Activated naive CD4-positive, alpha-beta T cell treated with anti-CD3 and anti-CD28 coated beads for 36 hours (primary cell): ENCODE results near the gene TSPYL2. TPM values are rescaled to one million over a fixed set of nuclear protein-coding genes. Genes with fewer than 3 reads are reported as not detected.
A peak's percentile ranks its signal among the peaks of the same experiment; 100 is the strongest.

ENCODE experiments used
- CTCF ChIA-PET: fragments of 350-600 bp; sonication (Branson Sonifier 250); formaldehyde crosslinking; loops from one replicate; lab custom pipeline; 2021; ENCODE audit warnings: antibody characterized with exemption; lab: Charles Lee
- DNase-seq: peaks from one replicate; pipeline ENCODE4 v3.0.0-alpha.2; 2020
- H3K27ac Mint-ChIP-seq: one replicate; pipeline ENCODE4 v1.8.0; 2021; ENCODE audit warnings: mild to moderate bottlenecking, mixed read lengths
- H3K27me3 Mint-ChIP-seq: one replicate; pipeline ENCODE4 v1.8.0; 2021; ENCODE audit warnings: low read depth, mixed read lengths
- H3K36me3 Mint-ChIP-seq: one replicate; pipeline ENCODE4 v1.8.0; 2021; ENCODE audit warnings: low read depth, mixed read lengths
- H3K4me1 Mint-ChIP-seq: one replicate; pipeline ENCODE4 v1.8.0; 2021; ENCODE audit warnings: low read depth, mixed read lengths
- H3K4me3 Mint-ChIP-seq: one replicate; pipeline ENCODE4 v1.8.0; 2021; ENCODE audit warnings: mild to moderate bottlenecking, moderate library complexity, mixed read lengths
- H3K9me3 Mint-ChIP-seq: one replicate; pipeline ENCODE4 v1.8.0; 2021; ENCODE audit warnings: mixed read lengths
- intact Hi-C: fragments of 100-400 bp; cut with micrococcal nuclease; formaldehyde crosslinking; loops from one replicate; pipeline ENCODE4 v1.15.1; 2023
- total RNA-seq, 2 experiments: library from RNA; stranded (reverse); gene quantifications; one replicate each; pipeline ENCODE4 v1.2.3, GENCODE V29; 2021

Gene TSPYL2
- total RNA-seq, 2 experiments from 2014 or later: 72.2 to 74.4 TPM

DNA sequence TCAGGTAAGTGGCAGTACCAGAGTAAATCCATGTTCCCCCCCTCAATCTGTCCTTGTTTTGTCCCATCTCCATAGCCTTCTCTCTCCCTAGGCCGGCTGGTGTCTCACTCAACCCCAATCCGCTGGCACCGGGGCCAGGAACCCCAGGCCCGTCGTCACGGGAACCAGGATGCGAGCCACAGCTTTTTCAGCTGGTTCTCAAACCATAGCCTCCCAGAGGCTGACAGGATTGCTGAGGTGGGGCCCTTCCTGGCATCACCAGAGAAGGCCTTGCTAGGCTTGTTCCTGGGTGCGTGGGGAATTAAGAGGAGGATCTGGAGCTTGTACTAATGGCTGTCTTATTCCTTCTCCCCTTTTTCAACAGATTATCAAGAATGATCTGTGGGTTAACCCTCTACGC lies 2.7 kb downstream of the TSPYL2 start:
- CTCF ChIA-PET: no interaction called here
- Mint-ChIP-seq H3K9me3 (no peaks in the 10 kb centered on the region), H3K4me1 (peaks cover 69% of the 10 kb centered on the region), H3K4me3 (no peak overlapping the region), H3K27me3 (no peaks in the 10 kb centered on the region), H3K36me3 (peaks cover 36% of the 10 kb centered on the region), H3K27ac (no peak overlapping the region)
- DNase-seq: no peak
- intact Hi-C loops: loop anchor here (10.0 kb wide), 2 partner anchors 630 to 1190 kb away; partner anchors contain the start of gene MAGED1

DNA sequence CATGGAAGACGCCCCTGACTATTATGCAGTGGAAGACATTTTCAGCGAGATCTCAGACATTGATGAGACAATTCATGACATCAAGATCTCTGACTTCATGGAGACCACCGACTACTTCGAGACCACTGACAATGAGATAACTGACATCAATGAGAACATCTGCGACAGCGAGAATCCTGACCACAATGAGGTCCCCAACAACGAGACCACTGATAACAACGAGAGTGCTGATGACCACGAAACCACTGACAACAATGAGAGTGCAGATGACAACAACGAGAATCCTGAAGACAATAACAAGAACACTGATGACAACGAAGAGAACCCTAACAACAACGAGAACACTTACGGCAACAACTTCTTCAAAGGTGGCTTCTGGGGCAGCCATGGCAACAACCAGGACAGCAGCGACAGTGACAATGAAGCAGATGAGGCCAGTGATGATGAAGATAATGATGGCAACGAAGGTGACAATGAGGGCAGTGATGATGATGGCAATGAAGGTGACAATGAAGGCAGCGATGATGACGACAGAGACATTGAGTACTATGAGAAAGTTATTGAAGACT lies 3.6 kb downstream of the TSPYL2 start:
- H3K4me3 Mint-ChIP-seq: no peak overlapping the region
- DNase-seq: no peak
- peaks cover 36% of the 10 kb centered on the region for H3K36me3 Mint-ChIP-seq
- H3K27me3 Mint-ChIP-seq: no peaks in the 10 kb centered on the region
- H3K27ac Mint-ChIP-seq: peak overlapping the region; percentile 70
- intact Hi-C loops: loop anchor here (10.0 kb wide), 2 partner anchors 629 to 1191 kb away; partner anchors contain the start of gene MAGED1
- CTCF ChIA-PET: no interaction called here
- no peaks in the 10 kb centered on the region for H3K9me3 Mint-ChIP-seq
- peaks cover 67% of the 10 kb centered on the region for H3K4me1 Mint-ChIP-seq

DNA sequence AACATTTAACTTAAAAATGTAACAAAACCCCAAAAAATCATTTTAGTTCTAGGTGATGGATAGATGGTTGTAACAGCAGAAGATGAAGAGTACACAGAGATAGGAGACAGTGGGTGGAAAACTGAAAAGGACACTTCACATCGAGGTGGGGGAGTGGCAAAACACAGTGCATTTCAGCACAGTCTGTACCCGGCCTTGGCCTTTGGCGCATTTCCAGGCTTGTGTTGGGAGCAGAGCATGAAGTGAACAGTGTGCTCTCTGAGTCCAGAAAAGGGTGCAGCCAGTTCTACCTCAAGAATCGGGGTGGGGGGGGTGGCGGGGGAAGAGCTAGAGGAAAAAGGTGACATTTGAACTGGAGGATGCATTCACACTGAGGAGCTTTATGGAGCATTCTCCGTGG lies 4.3 kb downstream of the TSPYL2 start:
- peaks cover 36% of the 10 kb centered on the region for H3K36me3 Mint-ChIP-seq
- no peaks in the 10 kb centered on the region for H3K27me3 Mint-ChIP-seq
- H3K9me3 Mint-ChIP-seq: no peaks in the 10 kb centered on the region
- CTCF ChIA-PET: no interaction called here
- H3K4me1 Mint-ChIP-seq: peaks cover 64% of the 10 kb centered on the region
- H3K4me3 Mint-ChIP-seq: no peak overlapping the region
- peak overlapping the region; percentile 70 for H3K27ac Mint-ChIP-seq
- DNase-seq: no peak
- intact Hi-C loops: loop anchor here (10.0 kb wide), 2 partner anchors 628 to 1192 kb away; partner anchors contain the start of gene MAGED1

DNA sequence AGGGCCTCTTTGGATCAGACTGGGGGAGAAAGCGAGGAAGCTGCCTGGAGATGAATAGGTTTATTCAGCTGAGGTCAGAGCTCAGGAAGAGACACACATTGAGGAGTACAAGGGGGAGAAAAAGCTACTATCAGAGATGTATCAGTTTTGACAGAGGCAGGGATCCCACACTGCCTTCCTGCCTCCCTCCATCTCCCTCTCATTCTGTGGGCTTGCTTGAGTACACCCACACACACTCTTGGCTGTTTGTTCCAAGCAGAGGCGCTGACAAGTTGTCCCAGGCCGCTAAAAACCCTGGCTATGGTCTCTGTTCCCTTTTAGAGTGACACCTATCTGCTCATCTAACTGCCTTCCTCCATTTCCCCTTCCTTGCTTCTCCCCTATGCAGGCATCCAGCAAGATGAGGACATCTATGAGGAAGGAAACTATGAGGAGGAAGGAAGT lies 5.2 kb downstream of the TSPYL2 start:
- CTCF ChIA-PET: interaction anchor here (0.6 kb wide), 1 partner anchor 15 kb away, joined by 3 read pairs; no protein-coding TSS in a partner anchor
- H3K4me1 Mint-ChIP-seq: peaks cover 64% of the 10 kb centered on the region
- no peak for DNase-seq
- intact Hi-C loops: loop anchor here (10.0 kb wide), 2 partner anchors 627 to 1193 kb away; partner anchors contain the start of gene MAGED1
- H3K4me3 Mint-ChIP-seq: peak overlapping the region; percentile 17
- peak overlapping the region; percentile 93 for H3K27ac Mint-ChIP-seq
- H3K27me3 Mint-ChIP-seq: no peaks in the 10 kb centered on the region
- no peaks in the 10 kb centered on the region for H3K9me3 Mint-ChIP-seq
- peaks cover 36% of the 10 kb centered on the region for H3K36me3 Mint-ChIP-seq

DNA sequence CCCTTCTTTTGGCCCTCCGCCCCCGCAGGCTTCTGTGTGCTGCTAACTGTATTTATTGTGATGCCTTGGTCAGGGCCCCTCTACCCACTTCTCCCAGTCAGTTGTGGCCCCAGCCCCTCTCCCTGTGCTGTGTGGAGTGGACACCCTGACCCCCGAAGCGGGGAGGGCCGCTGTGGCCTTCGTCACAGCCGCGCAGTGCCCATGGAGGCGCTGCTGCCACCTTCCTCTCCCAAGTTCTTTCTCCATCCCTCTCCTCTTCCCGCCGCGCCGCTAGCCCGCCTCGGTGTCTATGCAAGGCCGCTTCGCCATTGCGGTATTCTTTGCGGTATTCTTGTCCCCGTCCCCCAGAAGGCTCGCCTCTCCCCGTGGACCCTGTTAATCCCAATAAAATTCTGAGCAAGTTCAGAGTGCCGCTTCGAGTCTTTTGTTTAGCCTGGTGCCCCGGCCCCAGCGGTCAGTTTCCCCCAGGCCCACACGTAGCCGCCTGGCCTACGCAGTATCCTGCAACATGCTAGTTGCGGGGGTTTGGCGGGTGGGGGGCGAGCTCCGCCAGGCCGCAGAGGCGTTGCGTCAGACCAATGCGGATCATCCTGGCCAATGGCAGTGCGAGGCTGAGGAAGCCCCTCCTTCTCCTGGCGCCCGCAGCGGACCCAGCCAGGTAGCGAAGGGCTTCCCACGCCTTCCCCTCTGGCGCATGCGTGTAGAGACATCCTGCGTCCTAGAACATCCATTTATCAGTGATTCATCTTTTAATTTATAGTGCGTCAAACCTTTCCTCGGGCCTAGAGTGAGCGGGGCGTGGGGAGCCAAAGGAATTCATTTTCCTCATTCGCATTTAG lies 6.2 kb downstream of the TSPYL2 start:
- peak overlapping the region; percentile 79 for H3K4me3 Mint-ChIP-seq
- H3K27ac Mint-ChIP-seq: peak overlapping the region; percentile 93
- peak; percentile 85 for DNase-seq
- CTCF ChIA-PET: interaction anchor here (0.6 to 4.1 kb wide), 3 partner anchors 10 to 18 kb away, joined by 3 to 30 read pairs (median 3); no protein-coding TSS in a partner anchor
- peaks cover 29% of the 10 kb centered on the region for H3K36me3 Mint-ChIP-seq
- H3K4me1 Mint-ChIP-seq: peaks cover 58% of the 10 kb centered on the region
- no peaks in the 10 kb centered on the region for H3K9me3 Mint-ChIP-seq
- no peaks in the 10 kb centered on the region for H3K27me3 Mint-ChIP-seq
- intact Hi-C loops: loop anchor here (10.0 kb wide), 2 partner anchors 626 to 1194 kb away; partner anchors contain the start of gene MAGED1

DNA sequence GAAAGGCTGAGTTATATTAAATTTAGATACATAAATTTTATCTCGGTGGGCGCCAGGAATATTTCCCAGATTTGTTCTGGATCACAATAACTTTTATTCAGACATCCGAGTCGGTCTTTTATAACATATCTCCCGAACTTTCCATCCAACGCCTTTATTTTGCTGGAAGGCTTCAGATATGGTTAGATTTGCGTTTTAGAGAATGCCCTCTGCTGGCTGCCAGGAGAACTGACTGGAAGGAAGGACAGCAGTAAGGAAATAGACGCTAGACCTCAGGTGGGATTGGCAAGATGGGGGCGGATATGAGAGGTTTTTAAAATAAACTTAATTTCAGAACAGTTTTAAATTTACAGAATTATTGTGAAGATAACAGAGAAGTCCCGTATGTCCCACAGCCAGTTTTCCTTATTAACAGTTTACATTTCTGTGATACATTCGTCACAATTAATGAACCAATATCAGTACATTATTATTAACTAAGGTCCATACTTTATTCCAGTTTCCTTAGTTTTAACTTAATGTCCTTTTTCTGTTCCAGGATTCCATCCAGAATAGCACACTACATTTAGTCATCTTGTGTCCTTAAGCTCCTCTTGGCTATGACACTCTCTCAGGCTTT lies 7.2 kb downstream of the TSPYL2 start:
- Mint-ChIP-seq H3K9me3 (no peaks in the 10 kb centered on the region), H3K36me3 (peaks cover 22% of the 10 kb centered on the region), H3K27ac (peak overlapping the region; percentile 93), H3K4me3 (peak overlapping the region; percentile 79), H3K27me3 (no peaks in the 10 kb centered on the region), H3K4me1 (peaks cover 48% of the 10 kb centered on the region)
- CTCF ChIA-PET: interaction anchor here (0.6 to 4.1 kb wide), 2 partner anchors 18 to 99 kb away, joined by 3 to 30 read pairs; no protein-coding TSS in a partner anchor
- intact Hi-C loops: loop anchor here (1.0 to 10.0 kb wide), 3 partner anchors 18 to 1195 kb away; partner anchors contain the start of gene MAGED1
- peak; percentile 50 for DNase-seq

DNA sequence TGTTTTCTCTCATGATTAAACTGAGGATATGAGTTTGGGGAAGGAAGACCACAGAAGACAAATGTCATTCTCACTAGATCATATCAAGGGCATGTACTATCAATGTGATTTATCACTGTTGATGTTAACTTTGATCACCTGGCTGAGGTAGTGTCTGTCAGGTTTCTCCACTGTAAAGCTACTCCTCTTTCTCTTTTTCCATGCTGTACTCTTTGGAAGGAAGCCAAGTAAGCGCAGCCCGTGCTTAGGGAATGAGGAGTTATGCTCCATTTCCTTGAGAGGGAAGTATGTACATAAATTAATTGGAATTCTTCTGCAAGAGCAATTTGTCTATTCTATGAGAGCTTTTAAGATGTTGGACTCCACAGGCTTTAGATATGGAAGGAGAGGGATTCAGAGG lies 7.8 kb downstream of the TSPYL2 start:
- CTCF ChIA-PET: interaction anchor here (0.6 to 4.1 kb wide), 2 partner anchors 19 to 100 kb away, joined by 3 to 30 read pairs; no protein-coding TSS in a partner anchor
- Mint-ChIP-seq H3K4me3 (no peak overlapping the region), H3K9me3 (no peaks in the 10 kb centered on the region), H3K27me3 (no peaks in the 10 kb centered on the region), H3K4me1 (peaks cover 45% of the 10 kb centered on the region), H3K27ac (no peak overlapping the region), H3K36me3 (peaks cover 16% of the 10 kb centered on the region)
- DNase-seq: no peak
- intact Hi-C loops: loop anchor here (1.0 to 10.0 kb wide), 7 partner anchors 19 to 1717 kb away; partner anchors contain the start of genes MAGED1, MAGED2, RIBC1 and SMC1A

DNA sequence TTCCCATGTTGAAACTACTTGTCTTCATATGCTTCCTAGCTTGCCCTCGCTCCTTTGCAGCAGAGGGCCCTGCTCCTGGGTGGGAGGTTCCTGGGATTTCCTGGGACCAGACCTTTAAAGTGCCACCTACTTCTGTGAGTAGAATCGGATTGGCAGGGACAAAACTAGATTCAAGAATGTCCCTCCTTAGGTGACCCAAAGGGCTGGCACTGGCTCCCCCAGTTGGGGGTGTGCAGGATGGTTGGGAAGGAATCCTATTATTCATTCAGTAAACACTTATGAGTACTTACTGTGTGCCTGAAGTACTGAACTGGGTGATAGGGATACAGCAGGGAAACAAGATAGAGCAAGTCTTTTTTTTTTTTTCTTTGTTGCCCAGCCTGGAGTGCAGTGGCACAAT lies 9.2 kb downstream of the TSPYL2 start:
- no peak for DNase-seq
- Mint-ChIP-seq H3K4me3 (no peak overlapping the region), H3K27me3 (no peaks in the 10 kb centered on the region), H3K27ac (no peak overlapping the region), H3K9me3 (no peaks in the 10 kb centered on the region), H3K36me3 (peaks cover 6% of the 10 kb centered on the region), H3K4me1 (peaks cover 38% of the 10 kb centered on the region)
- CTCF ChIA-PET: interaction anchor here (4.1 kb wide), 1 partner anchor 20 kb away, joined by 30 read pairs; no protein-coding TSS in a partner anchor
- intact Hi-C loops: loop anchor here (5.0 to 10.0 kb wide), 4 partner anchors 331 to 1716 kb away; partner anchors contain the start of genes MAGED2, RIBC1 and SMC1A

DNA sequence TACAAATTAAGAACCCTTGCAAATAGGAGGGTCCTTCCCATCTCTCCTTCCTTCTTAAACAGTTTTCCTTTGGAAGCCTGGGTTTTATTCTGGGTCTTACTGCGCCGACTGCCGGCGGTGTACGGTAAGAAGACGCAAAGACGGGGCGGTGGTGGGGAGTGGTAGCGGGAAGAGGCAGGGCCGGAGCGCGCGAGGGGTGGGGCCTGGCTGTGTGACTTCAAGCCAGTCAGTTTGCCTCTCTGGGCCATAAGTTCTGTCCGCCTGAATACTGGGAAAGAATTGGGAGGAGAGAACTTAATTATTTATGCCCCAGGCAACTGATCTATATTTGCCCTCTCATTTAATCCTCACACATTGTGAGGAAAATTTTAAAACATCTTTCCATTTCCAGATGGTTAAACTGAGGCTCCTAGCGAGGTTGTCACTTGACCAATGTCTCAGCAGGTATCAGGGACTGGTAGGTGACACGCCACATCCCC lies 11.0 kb downstream of the TSPYL2 start:
- DNase-seq: peak; percentile 86
- Mint-ChIP-seq H3K4me1 (peaks cover 20% of the 10 kb centered on the region), H3K36me3 (peaks cover 3% of the 10 kb centered on the region), H3K4me3 (peak overlapping the region; percentile 91), H3K27ac (peak overlapping the region; percentile 91), H3K27me3 (no peaks in the 10 kb centered on the region), H3K9me3 (no peaks in the 10 kb centered on the region)
- CTCF ChIA-PET: no interaction called here
- intact Hi-C loops: loop anchor here (1.0 to 10.0 kb wide), 7 partner anchors 11 to 1714 kb away; partner anchors contain the start of genes KDM5C, MAGED2, RIBC1 and SMC1A

DNA sequence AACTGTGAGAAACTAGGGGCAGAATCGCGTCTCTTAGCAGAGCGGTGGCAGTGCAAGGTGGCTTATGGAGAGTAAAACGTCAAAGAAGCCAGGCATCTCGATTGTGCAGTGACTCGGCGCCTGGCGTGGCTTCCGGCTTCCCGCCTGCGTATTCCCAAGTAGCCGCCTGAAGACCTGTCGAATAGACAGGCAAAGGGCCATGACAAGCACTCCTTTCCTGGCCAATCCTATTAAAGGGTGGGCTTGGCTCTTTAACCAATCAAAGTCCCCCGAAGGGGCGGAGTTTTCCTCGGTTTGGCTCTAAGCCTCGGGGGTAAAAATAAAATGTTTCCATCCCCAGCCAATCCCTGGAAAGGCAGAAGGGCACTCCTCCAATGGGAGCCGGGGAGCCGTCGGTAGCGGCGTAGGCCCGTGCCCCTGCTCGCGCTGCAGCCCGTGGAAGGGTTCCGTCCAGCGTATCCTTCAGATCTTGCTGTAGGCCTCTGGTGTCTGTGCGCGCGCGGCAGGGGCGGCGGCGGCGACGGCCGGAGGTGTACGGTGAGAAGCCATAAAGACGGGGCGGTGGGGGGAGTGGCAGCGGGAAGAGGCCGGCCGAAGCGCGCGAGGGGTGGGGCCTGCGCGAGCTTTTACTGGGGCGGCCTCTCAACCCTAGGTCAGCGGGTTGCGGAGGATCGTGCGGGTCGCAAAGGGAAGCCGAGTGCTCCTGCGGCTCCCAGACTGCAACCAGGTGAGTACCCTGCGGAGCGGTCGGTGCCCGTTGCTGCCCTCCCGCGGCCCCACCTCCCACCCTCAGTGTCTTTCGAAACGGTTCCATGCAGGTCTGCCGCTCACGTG lies 11.8 kb downstream of the TSPYL2 start, which contains the start of gene KANTR:
Gene KANTR (plus strand): TSS at position 395 of the 834 bp plus-strand sequence. CDS start 30,131 bp downstream, outside the sequence.
- H3K27ac Mint-ChIP-seq: peak within 1 kb of the TSS; percentile 91
- CTCF ChIA-PET: interaction anchor here (1.3 kb wide), 1 partner anchor 12 kb away, joined by 3 read pairs; the partner anchor contains the start of gene TSPYL2

More for the DNA sequence above, 11.8 kb downstream of the TSPYL2 start, which contains the start of gene KANTR:
- H3K4me1 Mint-ChIP-seq: peaks cover 13% of the 10 kb centered on the region
- DNase-seq: peak; percentile 90
- H3K9me3 Mint-ChIP-seq: no peaks in the 10 kb centered on the region
- intact Hi-C loops: loop anchor here (1.0 to 10.0 kb wide), 8 partner anchors 12 to 1713 kb away; partner anchors contain the start of genes KDM5C, MAGED2, RIBC1 and SMC1A
- no peaks in the 10 kb centered on the region for H3K27me3 Mint-ChIP-seq
- H3K36me3 Mint-ChIP-seq: no peaks in the 10 kb centered on the region
- H3K4me3 Mint-ChIP-seq: peak within 1 kb of the TSS; percentile 91
